Left ventricle myocardium inferior (tissue), 1 donor: ENCODE measurements around the gene CEP97. TPM values are rescaled to one million over a fixed set of nuclear protein-coding genes. Genes with fewer than 3 reads are reported as not detected.
"Not testable (repeated sequence)": the region's sequence is repeated elsewhere in the genome, so short reads cannot be mapped to it uniquely, and the experiment has no call there.

ENCODE experiments used
- DNase-seq: peaks from one replicate; pipeline ENCODE4 v3.0.0-alpha.2; 2020
- H3K27ac ChIP-seq: fragments of 200-600 bp; replicated peaks from 2 replicates; pipeline ENCODE4 v1.8.0; 2021
- H3K27me3 ChIP-seq: fragments of 200-600 bp; 2 replicates; pipeline ENCODE4 v1.8.0; 2021; ENCODE audit warnings: low read depth
- H3K36me3 ChIP-seq: fragments of 200-600 bp; 2 replicates; pipeline ENCODE4 v1.8.0; 2021
- H3K4me1 ChIP-seq: fragments of 200-600 bp; 2 replicates; pipeline ENCODE4 v1.8.0; 2021
- H3K4me3 ChIP-seq: fragments of 200-600 bp; 2 replicates; pipeline ENCODE4 v1.8.0; 2021; ENCODE audit warnings: mild to moderate bottlenecking, moderate library complexity
- H3K9me3 ChIP-seq: fragments of 200-600 bp; replicated peaks from 2 replicates; pipeline ENCODE4 v1.8.0; 2021
- CTCF ChIP-seq: fragments of 200-600 bp; IDR thresholded peaks from 2 replicates; pipeline ENCODE4 v1.8.0; 2021; ENCODE audit warnings: antibody characterized with exemption, mild to moderate bottlenecking, borderline replicate concordance
- intact Hi-C: fragments of 100-400 bp; cut with micrococcal nuclease; formaldehyde crosslinking; loops from one replicate; pipeline ENCODE4 v1.11.0; 2022
- total RNA-seq: library from RNA; stranded (reverse); fragmentation: NEBNext Ultra II Directional; extraction: Animal tissue kit (Norgen Biotek cat#: 25700); gene quantifications from one replicate; pipeline ENCODE4 v1.2.1, GENCODE V29; 2021
- donor health status: DM: no; HTN: yes; CAD: no; lungs with severe emphysema.

CEP97 gene
- total RNA-seq, 1 donor from 2014 or later, result 5.9 TPM

DNA sequence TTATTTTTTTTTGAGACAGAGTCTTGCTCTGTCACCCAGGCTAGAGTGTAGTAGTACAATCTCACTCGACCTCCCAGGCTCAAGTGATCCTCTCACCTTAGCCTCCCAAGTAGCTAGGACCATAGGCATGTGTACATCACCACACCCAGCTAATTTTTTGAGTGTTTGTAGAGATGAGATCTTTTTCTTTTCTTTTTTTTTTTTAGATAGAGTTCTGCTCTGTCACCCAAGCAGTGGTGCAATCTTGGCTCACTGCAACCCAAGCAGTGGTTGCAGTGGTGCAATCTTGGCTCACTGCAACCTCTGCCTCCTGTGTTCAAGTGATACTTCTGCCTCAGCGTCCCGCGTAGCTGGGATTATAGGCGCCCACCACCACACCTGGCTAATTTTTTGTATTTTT lies 5.2 kb downstream of the CEP97 start:
- peaks cover 17% of the 10 kb centered on the region for H3K4me1 ChIP-seq
- intact Hi-C loops, result no loop called here
- no peak overlapping the region for H3K27ac ChIP-seq
- H3K36me3 ChIP-seq, result peaks cover 68% of the 10 kb centered on the region
- no peak for DNase-seq
- H3K27me3 ChIP-seq, result no peaks in the 10 kb centered on the region
- H3K4me3 ChIP-seq, result no peak overlapping the region
- no peak for TF ChIP-seq CTCF
- no peaks in the 10 kb centered on the region for H3K9me3 ChIP-seq

GRCh38 chr3:101730839-101731238 lies 6.4 kb downstream of the CEP97 start:
- Histone ChIP-seq H3K27me3 (no peaks in the 10 kb centered on the region), H3K36me3 (peaks cover 80% of the 10 kb centered on the region), H3K27ac (no peak overlapping the region), H3K4me1 (peaks cover 4% of the 10 kb centered on the region), H3K4me3 (no peak overlapping the region), H3K9me3 (no peaks in the 10 kb centered on the region)
- TF ChIP-seq CTCF, result no peak
- intact Hi-C loops, result no loop called here
- no peak for DNase-seq

DNA sequence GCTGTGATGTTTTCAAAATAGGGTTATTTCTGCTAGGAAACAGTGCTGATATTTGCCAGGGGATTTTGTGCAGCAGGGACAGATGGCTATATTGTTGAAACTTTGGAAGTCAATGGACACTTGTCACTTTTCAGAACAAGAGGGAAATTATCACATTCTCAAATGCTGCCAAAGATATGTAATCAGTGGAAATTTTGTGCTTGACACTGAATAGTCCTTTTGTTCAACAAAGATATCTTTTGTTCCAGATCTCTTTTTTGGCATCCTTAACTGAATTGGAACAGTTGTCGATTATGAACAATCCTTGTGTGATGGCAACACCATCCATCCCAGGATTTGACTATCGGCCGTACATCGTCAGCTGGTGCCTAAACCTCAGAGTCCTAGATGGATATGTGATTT lies 7.8 kb downstream of the CEP97 start:
- intact Hi-C loops, result no loop called here

GRCh38 chr3:101735833-101736232 lies 11.4 kb downstream of the CEP97 start:
- Histone ChIP-seq H3K9me3 (no peaks in the 10 kb centered on the region), H3K36me3 (peaks cover 63% of the 10 kb centered on the region), H3K27ac (no peak overlapping the region), H3K4me1 (no peaks in the 10 kb centered on the region), H3K4me3 (no peak overlapping the region), H3K27me3 (no peaks in the 10 kb centered on the region)
- no peak for DNase-seq
- no peak for TF ChIP-seq CTCF
- intact Hi-C loops, result no loop called here

More for the DNA sequence above, 7.8 kb downstream of the CEP97 start:
- no peaks in the 10 kb centered on the region for H3K27me3 ChIP-seq
- H3K36me3 ChIP-seq, result peaks cover 92% of the 10 kb centered on the region
- no peak overlapping the region for H3K27ac ChIP-seq
- H3K4me1 ChIP-seq, result no peaks in the 10 kb centered on the region
- no peak overlapping the region for H3K4me3 ChIP-seq
- TF ChIP-seq CTCF, result no peak
- no peak for DNase-seq
- no peaks in the 10 kb centered on the region for H3K9me3 ChIP-seq

- H3K9me3 ChIP-seq, H3K36me3 ChIP-seq, DNase-seq, H3K27ac ChIP-seq, H3K4me3 ChIP-seq, H3K4me1 ChIP-seq, intact Hi-C loops, H3K27me3 ChIP-seq: not testable (repeated sequence)
Measured at GRCh38 chr3:101741914-101742313, 17.5 kb downstream of the CEP97 start.

DNA sequence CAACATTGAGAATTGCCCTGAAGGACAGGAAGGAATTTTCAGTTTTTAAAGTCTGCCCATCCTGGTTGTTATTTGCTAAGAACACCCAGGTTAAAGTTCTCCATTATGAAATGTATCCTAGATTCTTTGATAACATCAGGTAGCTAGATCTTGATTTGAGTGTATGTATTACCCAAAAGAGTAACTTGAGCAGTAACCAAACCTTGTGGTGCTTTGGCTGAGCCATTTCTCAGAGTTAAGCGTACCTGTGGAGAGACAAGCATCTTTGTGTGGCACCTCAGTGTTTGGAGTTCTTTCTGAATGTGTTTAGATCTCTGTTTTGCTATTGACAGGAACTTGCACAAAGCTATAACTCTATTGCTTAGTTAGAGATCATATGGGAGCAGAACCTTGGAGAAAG lies 20.4 kb downstream of the CEP97 start:
- Histone ChIP-seq H3K27me3 (no peaks in the 10 kb centered on the region), H3K36me3 (peaks cover 7% of the 10 kb centered on the region), H3K27ac (no peak overlapping the region), H3K4me1 (no peaks in the 10 kb centered on the region), H3K4me3 (no peak overlapping the region), H3K9me3 (no peaks in the 10 kb centered on the region)
- no peak for TF ChIP-seq CTCF
- intact Hi-C loops, result no loop called here
- DNase-seq, result no peak

DNA sequence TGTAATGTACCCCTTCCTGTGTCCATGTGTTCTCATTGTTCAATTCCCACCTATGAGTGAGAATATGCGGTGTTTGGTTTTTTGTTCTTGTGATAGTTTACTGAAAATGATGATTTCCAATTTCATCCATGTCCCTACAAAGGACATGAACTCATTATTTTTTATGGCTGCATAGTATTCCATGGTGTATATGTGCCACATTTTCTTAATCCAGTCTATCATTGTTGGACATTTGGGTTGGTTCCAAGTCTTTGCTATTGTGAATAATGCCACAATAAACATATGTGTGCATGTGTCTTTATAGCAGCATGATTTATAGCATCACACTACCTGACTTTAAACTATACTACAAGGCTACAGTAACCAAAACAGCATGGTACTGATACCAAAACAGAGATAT lies 21.5 kb downstream of the CEP97 start:
- H3K27ac ChIP-seq, H3K9me3 ChIP-seq, DNase-seq, intact Hi-C loops, H3K36me3 ChIP-seq, H3K4me1 ChIP-seq, H3K27me3 ChIP-seq, H3K4me3 ChIP-seq: not testable (repeated sequence)

GRCh38 chr3:101753386-101754113 lies 29.1 kb downstream of the CEP97 start:
- intact Hi-C loops, H3K27ac ChIP-seq, H3K4me1 ChIP-seq, H3K9me3 ChIP-seq, H3K27me3 ChIP-seq, DNase-seq, H3K4me3 ChIP-seq: not testable (repeated sequence)
- peaks cover 37% of the 10 kb centered on the region for H3K36me3 ChIP-seq
